Aorta (tissue), 5 donors: ENCODE data around the gene ZNF775. TPM values are rescaled to one million over a fixed set of nuclear protein-coding genes. Genes with fewer than 3 reads are reported as not detected.

Experiments
- ATAC-seq: fragments of 200-7000 bp; cut with Tn5 transposase; one replicate; pipeline ENCODE4 v1.9.1; 2022; ENCODE audit warnings: moderate library complexity; ENCODE audit not compliant: low FRiP score
- DNase-seq, 2 donors: peaks; one replicate each; pipeline ENCODE4 v3.0.0-alpha.2; 2020
- H3K27ac ChIP-seq, 2 donors: one replicate each; pipeline ENCODE4 v1.5.1; 2013; ENCODE audit warnings: low read length in 2 of 2, mild to moderate bottlenecking in 2 of 2, moderate library complexity in 2 of 2, control low read depth in 1 of 2, inconsistent platforms in 1 of 2, low read depth in 1 of 2
- H3K27me3 ChIP-seq, 2 donors: one replicate each; pipeline ENCODE4 v1.6.1; 2013; ENCODE audit warnings: control low read depth in 1 of 2, low read length in 1 of 2, mild to moderate bottlenecking in 1 of 2, moderate library complexity in 1 of 2; ENCODE audit not compliant: insufficient read depth in 2 of 2, control insufficient read depth in 1 of 2
- H3K36me3 ChIP-seq, 2 donors: one replicate each; pipeline ENCODE4 v1.6.1; 2013; ENCODE audit warnings: control low read depth in 1 of 2, low read length in 1 of 2, mild to moderate bottlenecking in 1 of 2; ENCODE audit not compliant: insufficient read depth in 2 of 2, control insufficient read depth in 1 of 2
- H3K4me1 ChIP-seq, 2 donors: one replicate each; pipeline ENCODE4 v1.6.1; 2013; ENCODE audit warnings: low read length in 2 of 2, control low read depth in 1 of 2, mild to moderate bottlenecking in 1 of 2, moderate library complexity in 1 of 2; ENCODE audit not compliant: insufficient read depth in 2 of 2, control insufficient read depth in 1 of 2
- H3K4me3 ChIP-seq, 2 donors: one replicate each; pipeline ENCODE4 v1.5.1; 2013; ENCODE audit warnings: low read length in 2 of 2, control low read depth in 1 of 2, mild to moderate bottlenecking in 1 of 2
- H3K9me3 ChIP-seq: one replicate; pipeline ENCODE4 v1.6.1; 2013; ENCODE audit warnings: mild to moderate bottlenecking, low read length; ENCODE audit not compliant: control insufficient read depth
- WGBS, 2 donors: extraction: QIAGEN DNeasy Blood & Tissue Kit; methylation state at CpG; one replicate each; pipeline ENCODE4 v1.1.7; 2013; 5-methylcytosine and 5-hydroxymethylcytosine counted together
- intact Hi-C, 2 donors: fragments of 100-400 bp; cut with DNase I; formaldehyde crosslinking; loops; one replicate each; pipeline versions ENCODE4 v1.14.2 to v1.15.0; 2022
- polyA plus RNA-seq, 2 donors: library from polyadenylated mRNA; stranded (reverse); fragments of 200-250 nt; gene quantifications; one replicate each; pipeline ENCODE4 v1.2.3, GENCODE V29; 2013
- total RNA-seq, 2 donors: library from RNA; stranded (reverse); fragmentation: NEBNext Ultra II Directional; extraction: Animal tissue kit (Norgen Biotek cat#: 25700); gene quantifications; one replicate each; pipeline ENCODE4 v1.2.1, GENCODE V29; 2021
- donor health status: healthy with polysubstance abuse.
- donor health status: Bipolar disorder and iron deficiency.
- donor health status: DM: no; HTN: no; CAD: no.
- donor health status: DM: no; HTN: no; CAD: no.
- donor health status: DM: yes; HTN: yes; CAD: no.

ZNF775 gene
- total and polyA plus RNA-seq, 4 donors, result 1.9 to 6.4 (median 3.3) TPM

DNA sequence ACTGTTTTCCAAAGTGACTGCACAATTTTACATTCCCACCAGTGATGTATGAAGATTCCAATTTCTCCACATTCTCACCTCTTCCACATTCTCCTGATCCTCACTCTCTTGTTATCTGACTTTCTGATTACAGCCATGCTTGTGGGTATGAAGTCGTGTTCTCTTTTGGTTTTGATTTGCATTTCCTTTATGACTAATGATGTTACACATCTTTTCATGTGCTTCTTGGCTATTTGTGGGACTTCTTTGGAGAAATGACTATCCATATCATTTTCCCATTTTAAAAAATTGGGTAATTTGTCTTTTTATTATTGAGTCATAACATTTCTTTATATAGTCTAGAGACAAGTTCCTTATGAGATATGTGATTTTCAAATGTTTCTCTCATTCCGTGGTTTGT, 60.8 kb downstream of the ZNF775 start:
- H3K4me1 ChIP-seq, result no peaks in the 10 kb centered on the region
- DNase-seq, result no peak
- WGBS, 2 donors, result 64 to 71% methylated on average over 2 of the region's 2 CpGs

DNA sequence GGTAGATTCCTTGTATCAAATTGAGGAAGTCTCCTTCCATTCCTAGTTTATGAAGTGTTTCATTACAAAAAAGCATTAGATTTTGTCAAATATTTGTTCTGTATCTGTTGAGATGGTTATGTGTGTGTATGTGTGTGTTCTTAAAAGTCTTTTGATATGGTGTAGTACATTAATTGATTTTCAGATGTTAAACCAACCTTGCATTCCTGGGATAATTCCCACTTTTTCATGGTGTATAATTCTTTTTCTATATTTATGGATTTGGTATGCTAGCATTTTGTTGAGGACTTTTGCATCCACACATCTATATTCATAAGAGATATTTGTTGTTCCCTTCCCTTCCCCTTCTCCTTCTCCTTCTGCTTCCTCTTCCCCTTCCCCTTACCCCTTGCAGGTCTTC, 62.4 kb downstream of the ZNF775 start:
- DNase-seq (no peak), ATAC-seq (no peak)
- H3K36me3 ChIP-seq, result no peaks in the 10 kb centered on the region
- no peaks in the 10 kb centered on the region for H3K4me1 ChIP-seq
- no peaks in the 10 kb centered on the region for H3K27me3 ChIP-seq
- H3K27ac ChIP-seq, result no peak overlapping the region
- intact Hi-C loops, result no loop called here
- H3K9me3 ChIP-seq, result peaks cover 10% of the 10 kb centered on the region
- no peak overlapping the region for H3K4me3 ChIP-seq

More for the DNA sequence above, 60.8 kb downstream of the ZNF775 start:
- intact Hi-C loops, result no loop called here
- Histone ChIP-seq H3K9me3 (peaks cover 10% of the 10 kb centered on the region), H3K4me3 (no peak overlapping the region), H3K36me3 (no peaks in the 10 kb centered on the region), H3K27me3 (no peaks in the 10 kb centered on the region), H3K27ac (no peak overlapping the region)
- ATAC-seq, result no peak

DNA sequence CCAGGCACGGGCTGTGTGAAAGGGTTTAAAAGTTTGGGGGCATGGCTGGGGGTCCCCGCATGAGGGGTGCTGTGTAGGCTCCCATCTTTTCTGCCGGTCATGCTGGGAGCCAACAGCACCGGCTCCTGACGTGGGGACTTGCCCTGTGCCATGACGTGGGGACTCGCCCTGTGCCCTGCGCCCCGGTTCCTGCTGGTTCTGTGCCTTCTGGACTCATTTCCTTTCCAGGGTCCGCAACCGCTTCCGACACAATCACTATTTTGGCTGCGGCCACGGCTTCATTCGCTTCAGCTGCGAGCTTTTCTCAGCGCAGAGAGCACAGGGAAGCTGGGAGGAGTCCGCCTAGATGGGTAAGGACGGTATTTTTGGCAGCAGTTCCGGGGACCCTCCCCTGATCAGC, 63.7 kb downstream of the ZNF775 start:
- DNase-seq, result no peak
- peaks cover 10% of the 10 kb centered on the region for H3K9me3 ChIP-seq
- H3K27me3 ChIP-seq, result no peaks in the 10 kb centered on the region
- no peak overlapping the region for H3K27ac ChIP-seq
- no peak overlapping the region for H3K4me3 ChIP-seq
- 95 to 97% methylated on average over 20 of the region's 20 CpGs for WGBS, 2 donors
- no peaks in the 10 kb centered on the region for H3K4me1 ChIP-seq
- no peak for ATAC-seq
- intact Hi-C loops, result no loop called here
- no peaks in the 10 kb centered on the region for H3K36me3 ChIP-seq

DNA sequence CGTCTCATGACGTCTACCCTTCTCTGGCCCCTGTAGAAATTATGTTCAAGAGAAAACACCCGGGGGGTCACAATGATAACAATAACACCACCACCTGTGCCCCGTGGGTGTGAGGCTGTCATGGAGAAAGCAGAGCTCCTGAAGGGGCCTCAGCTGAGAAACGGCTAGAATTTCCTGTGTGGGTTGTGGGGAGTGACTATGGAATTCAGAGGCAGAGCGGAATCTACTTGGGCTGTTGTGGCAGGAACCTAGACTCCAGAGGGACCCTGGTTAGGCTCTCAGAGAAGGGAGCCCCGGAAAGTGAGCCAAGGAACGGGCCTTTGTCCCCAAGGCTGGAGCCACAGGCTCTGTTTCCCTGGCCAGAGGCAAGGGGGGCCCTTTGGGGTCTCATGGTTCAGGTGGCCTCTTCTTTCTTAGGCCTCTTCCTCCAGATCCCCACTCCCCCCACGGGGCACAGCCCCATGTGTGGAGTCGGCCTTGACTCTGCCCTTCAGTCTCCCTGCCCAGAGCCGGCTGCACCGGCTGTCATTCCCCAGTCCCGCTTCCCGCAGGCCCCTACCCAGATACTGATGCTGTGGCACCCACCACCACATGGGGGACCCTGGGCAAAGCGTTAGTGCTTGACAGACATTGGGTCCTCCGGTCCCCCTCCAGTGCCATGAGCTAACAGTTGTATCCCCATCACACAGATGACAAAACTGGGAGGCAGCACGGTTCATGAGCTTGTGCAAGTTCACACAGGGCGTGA, 64.8 kb downstream of the ZNF775 start:
- no peak for DNase-seq
- Histone ChIP-seq H3K27me3 (no peaks in the 10 kb centered on the region), H3K27ac (no peak overlapping the region), H3K9me3 (peaks cover 10% of the 10 kb centered on the region), H3K4me1 (no peaks in the 10 kb centered on the region), H3K4me3 (no peak overlapping the region), H3K36me3 (no peaks in the 10 kb centered on the region)
- intact Hi-C loops, result no loop called here
- 60 to 67% methylated on average over 18 of the region's 18 CpGs for WGBS, 2 donors
- ATAC-seq, result no peak

DNA sequence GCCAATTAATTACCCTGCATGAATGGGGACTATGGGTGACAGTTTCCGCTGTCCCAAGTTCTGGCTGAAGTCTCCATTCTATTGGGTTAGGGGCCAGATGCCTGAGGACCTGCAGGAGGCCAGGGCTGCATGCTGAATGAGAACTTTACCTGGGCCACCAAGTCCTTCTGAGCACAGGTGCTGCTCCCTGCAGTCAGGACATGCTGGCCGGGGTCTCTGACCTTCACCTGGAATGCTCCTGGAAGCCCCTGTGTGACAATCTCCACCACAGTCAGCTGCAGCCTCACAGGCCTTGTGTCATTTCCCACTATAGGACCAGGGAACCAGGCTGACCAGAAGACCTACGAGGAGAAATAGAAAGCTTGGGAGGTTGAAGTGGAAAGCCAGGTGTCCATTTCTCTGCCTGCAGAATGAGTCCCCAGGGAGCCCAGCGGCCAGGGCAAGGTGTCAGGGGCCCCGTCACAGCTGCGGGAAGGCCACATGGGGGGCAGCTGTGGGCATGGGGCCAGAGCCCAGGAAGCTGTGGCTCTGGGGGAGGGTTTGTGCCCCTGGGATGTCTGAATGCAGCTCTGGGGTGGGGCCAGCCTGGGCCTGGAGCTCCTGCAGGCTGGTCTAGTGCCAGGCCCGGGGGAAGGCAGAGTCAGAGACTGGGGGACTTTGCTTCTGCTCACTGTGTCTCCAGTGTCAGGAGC, 65.7 kb downstream of the ZNF775 start:
- Histone ChIP-seq H3K27me3 (no peaks in the 10 kb centered on the region), H3K4me1 (no peaks in the 10 kb centered on the region), H3K27ac (no peak overlapping the region), H3K36me3 (no peaks in the 10 kb centered on the region), H3K9me3 (peaks cover 10% of the 10 kb centered on the region), H3K4me3 (no peak overlapping the region)
- ATAC-seq (no peak), DNase-seq (no peak)
- 47 to 68% methylated on average over 7 of the region's 7 CpGs for WGBS, 2 donors
- intact Hi-C loops, result no loop called here

DNA sequence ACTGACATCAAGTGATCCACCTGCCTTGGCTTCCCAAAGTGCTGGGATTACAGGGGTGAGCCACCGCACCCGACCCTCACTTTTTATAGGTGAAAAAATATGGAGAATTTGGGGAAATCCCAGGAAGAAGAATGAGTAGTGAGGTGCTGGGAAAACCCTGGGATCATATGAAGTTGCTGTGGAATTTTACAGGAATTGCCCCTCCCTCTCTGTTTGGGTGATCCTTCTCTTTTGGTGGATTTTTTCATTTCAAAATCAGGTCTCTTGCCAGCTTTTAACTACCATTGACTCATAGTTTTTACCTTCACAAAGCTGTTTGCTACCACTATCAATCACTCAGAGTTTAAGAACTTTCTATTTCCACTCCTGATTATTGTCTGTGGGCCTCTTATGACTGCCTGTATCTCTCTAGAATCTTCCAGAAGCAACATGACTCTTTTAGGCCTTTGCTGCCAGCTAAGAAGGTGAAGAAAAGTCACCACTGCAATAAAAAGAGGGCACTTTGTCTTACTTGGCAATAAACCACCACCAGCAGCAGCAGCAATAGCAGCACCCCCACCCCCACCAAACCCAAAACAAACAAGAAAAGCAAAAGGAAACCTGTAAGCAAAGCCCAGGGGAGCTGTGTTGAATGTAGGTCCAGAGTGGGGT, 67.3 kb downstream of the ZNF775 start:
- DNase-seq, result no peak
- intact Hi-C loops, result no loop called here
- Histone ChIP-seq H3K4me3 (no peak overlapping the region), H3K9me3 (peaks cover 10% of the 10 kb centered on the region), H3K27ac (no peak overlapping the region), H3K36me3 (no peaks in the 10 kb centered on the region), H3K4me1 (no peaks in the 10 kb centered on the region), H3K27me3 (no peaks in the 10 kb centered on the region)
- no peak for ATAC-seq
- WGBS, 2 donors, result 91 to 92% methylated on average over 2 of the region's 2 CpGs

Other genes starting within 250 kb of the ZNF775 start
- gene LRRC61, start 56.0 kb upstream of the ZNF775 start, total RNA-seq, result 1 to 10 TPM; 2.5 to 2.6 TPM
- 1 to 10 TPM in 1 of 2 donors, under 1 TPM in 1; 0.15 to 2.6 TPM for gene LRRC61, start 56.0 kb upstream of the ZNF775 start, polyA plus RNA-seq
- gene ACTR3C, start 55.8 kb upstream of the ZNF775 start, total RNA-seq, result 1 to 10 TPM; 1.2 to 5.2 TPM
- under 1 TPM in 1 of 2 donors, not detected in 1; 0.75 TPM for gene ACTR3C, start 55.8 kb upstream of the ZNF775 start, polyA plus RNA-seq
- 100 to 1,000 TPM in 1 of 2 donors, 10 to 100 TPM in 1; 73.1 to 121 TPM for gene RARRES2, start 37.7 kb upstream of the ZNF775 start, total RNA-seq
- gene RARRES2, start 37.7 kb upstream of the ZNF775 start, polyA plus RNA-seq, result 100 to 1,000 TPM in 1 of 2 donors, 10 to 100 TPM in 1; 65.9 to 198 TPM
- gene REPIN1, start 10.5 kb upstream of the ZNF775 start, total RNA-seq, result 10 to 100 TPM; 52.0 to 56.7 TPM
- gene REPIN1, start 10.5 kb upstream of the ZNF775 start, polyA plus RNA-seq, result 10 to 100 TPM; 19.7 to 44.9 TPM
- gene GIMAP8, start 71.3 kb downstream of the ZNF775 start, total RNA-seq, result 10 to 100 TPM; 20.0 to 41.4 TPM
- 1 to 10 TPM; 1.6 to 6.6 TPM for gene GIMAP8, start 71.3 kb downstream of the ZNF775 start, polyA plus RNA-seq
- 10 to 100 TPM; 28.6 to 41.8 TPM for gene GIMAP7, start 135.5 kb downstream of the ZNF775 start, total RNA-seq
- gene GIMAP7, start 135.5 kb downstream of the ZNF775 start, polyA plus RNA-seq, result 10 to 100 TPM in 1 of 2 donors, 1 to 10 TPM in 1; 5.4 to 19.0 TPM
- gene GIMAP4, start 188.1 kb downstream of the ZNF775 start, total RNA-seq, result 10 to 100 TPM; 37.9 to 75.3 TPM
- 10 to 100 TPM in 1 of 2 donors, 1 to 10 TPM in 1; 3.2 to 29.3 TPM for gene GIMAP4, start 188.1 kb downstream of the ZNF775 start, polyA plus RNA-seq